Glutamatergic neuron (in vitro differentiated cells): ENCODE data around the gene STUM. TPM values are rescaled to one million over a fixed set of nuclear protein-coding genes. Genes with fewer than 3 reads are reported as not detected.

Source experiments
- DNase-seq: peaks from one replicate; pipeline ENCODE4 v3.0.0; 2022
- H3K27ac Mint-ChIP-seq: one replicate; pipeline ENCODE4 v1.8.0; 2020; ENCODE audit warnings: mild to moderate bottlenecking, mixed read lengths, inconsistent platforms; ENCODE audit not compliant: unreplicated experiment
- H3K27me3 Mint-ChIP-seq: one replicate; pipeline ENCODE4 v1.8.0; 2020; ENCODE audit warnings: mild to moderate bottlenecking, moderate library complexity, mixed read lengths, inconsistent platforms; ENCODE audit not compliant: unreplicated experiment
- H3K36me3 Mint-ChIP-seq: one replicate; pipeline ENCODE4 v1.8.0; 2020; ENCODE audit warnings: mild to moderate bottlenecking, mixed read lengths, inconsistent platforms; ENCODE audit not compliant: unreplicated experiment
- H3K4me1 Mint-ChIP-seq: one replicate; pipeline ENCODE4 v1.8.0; 2020; ENCODE audit warnings: mild to moderate bottlenecking, low read depth, mixed read lengths, inconsistent platforms; ENCODE audit not compliant: unreplicated experiment
- H3K4me3 Mint-ChIP-seq: one replicate; pipeline ENCODE4 v1.8.0; 2020; ENCODE audit warnings: mild to moderate bottlenecking, mixed read lengths, inconsistent platforms; ENCODE audit not compliant: unreplicated experiment
- H3K9me3 Mint-ChIP-seq: one replicate; pipeline ENCODE4 v1.8.0; 2020; ENCODE audit warnings: mild to moderate bottlenecking, moderate library complexity, mixed read lengths, inconsistent platforms; ENCODE audit not compliant: unreplicated experiment
- total RNA-seq: library from RNA; stranded (reverse); fragmentation: NEBNext Ultra II Directional; extraction: Animal tissue kit (Norgen Biotek cat#: 25700); gene quantifications from one replicate; pipeline ENCODE4 v1.2.1, GENCODE V29; 2021; ENCODE audit not compliant: unreplicated experiment
- TF ChIP-seq, protein P1 (sequence below): fragments of 200-600 bp; sonication (generic); IDR thresholded peaks from one replicate; pipeline ENCODE4 v1.5.0; 2021; ENCODE audit not compliant: partially characterized antibody, unreplicated experiment

STUM gene
- total RNA-seq, 1 donor from 2014 or later, result 11.0 TPM

DNA sequence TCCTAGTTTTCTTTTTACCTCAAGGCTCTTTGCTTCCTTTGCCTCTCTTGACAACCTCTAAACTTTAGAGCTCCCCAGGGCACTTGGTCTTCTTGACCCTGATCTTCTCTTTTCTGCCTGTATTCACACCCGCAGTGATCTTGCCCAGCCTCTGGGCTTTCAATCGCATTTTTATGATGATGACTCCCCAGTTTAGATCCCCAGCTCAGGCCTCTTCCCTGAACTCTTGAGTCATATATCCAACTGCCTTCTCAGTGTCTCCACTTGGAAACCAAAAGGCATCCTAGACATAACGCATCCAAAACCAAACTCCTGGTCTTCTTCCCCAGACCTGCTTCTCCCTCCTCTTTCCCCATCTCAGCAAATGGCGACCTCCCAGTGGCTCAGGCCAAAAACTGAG lies 6.5 kb downstream of the STUM start:
- Mint-ChIP-seq H3K36me3 (no peaks in the 10 kb centered on the region), H3K27ac (no peak overlapping the region), H3K4me3 (no peak overlapping the region), H3K4me1 (peaks cover 14% of the 10 kb centered on the region), H3K27me3 (peaks cover 8% of the 10 kb centered on the region), H3K9me3 (no peaks in the 10 kb centered on the region)
- TF ChIP-seq, protein P1, sequence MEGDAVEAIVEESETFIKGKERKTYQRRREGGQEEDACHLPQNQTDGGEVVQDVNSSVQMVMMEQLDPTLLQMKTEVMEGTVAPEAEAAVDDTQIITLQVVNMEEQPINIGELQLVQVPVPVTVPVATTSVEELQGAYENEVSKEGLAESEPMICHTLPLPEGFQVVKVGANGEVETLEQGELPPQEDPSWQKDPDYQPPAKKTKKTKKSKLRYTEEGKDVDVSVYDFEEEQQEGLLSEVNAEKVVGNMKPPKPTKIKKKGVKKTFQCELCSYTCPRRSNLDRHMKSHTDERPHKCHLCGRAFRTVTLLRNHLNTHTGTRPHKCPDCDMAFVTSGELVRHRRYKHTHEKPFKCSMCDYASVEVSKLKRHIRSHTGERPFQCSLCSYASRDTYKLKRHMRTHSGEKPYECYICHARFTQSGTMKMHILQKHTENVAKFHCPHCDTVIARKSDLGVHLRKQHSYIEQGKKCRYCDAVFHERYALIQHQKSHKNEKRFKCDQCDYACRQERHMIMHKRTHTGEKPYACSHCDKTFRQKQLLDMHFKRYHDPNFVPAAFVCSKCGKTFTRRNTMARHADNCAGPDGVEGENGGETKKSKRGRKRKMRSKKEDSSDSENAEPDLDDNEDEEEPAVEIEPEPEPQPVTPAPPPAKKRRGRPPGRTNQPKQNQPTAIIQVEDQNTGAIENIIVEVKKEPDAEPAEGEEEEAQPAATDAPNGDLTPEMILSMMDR, result no peak
- DNase-seq, result no peak

DNA sequence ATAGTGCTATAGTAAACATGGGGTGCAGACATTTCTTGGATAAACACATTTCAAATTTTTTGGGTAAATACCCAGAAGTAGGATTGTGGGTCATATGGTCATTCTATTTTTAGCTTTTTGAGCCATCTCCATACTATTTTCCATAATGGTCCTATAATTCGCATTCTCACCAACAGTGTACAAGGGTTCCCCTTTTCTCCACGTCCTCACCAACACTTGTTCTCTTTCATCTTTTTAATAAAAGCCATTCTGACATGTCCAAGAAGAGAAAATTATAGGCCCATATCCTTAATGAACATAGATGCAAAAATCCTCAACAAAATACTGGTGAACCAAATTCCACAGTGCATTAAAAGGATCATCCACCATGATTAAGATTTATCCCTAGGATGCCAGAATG lies 8.9 kb downstream of the STUM start:
- H3K27ac Mint-ChIP-seq, result no peak overlapping the region
- TF ChIP-seq, protein P1, result no peak
- H3K4me1 Mint-ChIP-seq, result peaks cover 18% of the 10 kb centered on the region
- H3K36me3 Mint-ChIP-seq, result no peaks in the 10 kb centered on the region
- H3K4me3 Mint-ChIP-seq, result no peak overlapping the region
- no peak for DNase-seq
- H3K9me3 Mint-ChIP-seq, result peaks cover 3% of the 10 kb centered on the region
- H3K27me3 Mint-ChIP-seq, result no peaks in the 10 kb centered on the region

DNA sequence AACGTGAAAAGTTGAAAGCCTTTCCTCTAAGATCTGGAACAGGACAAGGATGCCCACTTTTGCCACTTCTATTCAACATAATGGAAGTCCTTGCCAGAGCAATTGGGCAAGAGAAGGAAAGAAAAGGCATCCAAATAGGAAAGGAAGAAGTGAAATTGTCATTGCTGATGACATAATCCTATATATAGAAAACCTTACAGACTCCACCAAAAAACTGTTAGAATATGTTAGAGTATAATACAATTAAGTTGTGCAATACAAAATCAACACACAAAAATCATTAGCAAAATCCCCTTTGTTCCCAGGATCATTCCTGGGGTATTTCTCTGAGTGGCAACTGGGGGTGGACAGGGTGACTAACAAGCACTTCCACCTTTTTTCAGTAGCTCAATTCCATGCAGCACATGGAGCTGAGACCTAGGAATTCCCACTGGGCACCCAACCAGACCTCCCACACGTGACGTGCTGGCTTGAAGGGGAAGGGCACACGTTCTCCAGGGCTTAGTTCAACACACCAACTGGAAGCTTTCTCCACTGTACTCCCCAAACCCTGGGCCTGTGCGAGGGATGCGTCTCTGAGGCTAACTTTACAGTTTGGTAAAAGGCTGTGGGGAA lies 9.6 kb downstream of the STUM start:
- Mint-ChIP-seq H3K9me3 (peaks cover 3% of the 10 kb centered on the region), H3K4me1 (peaks cover 18% of the 10 kb centered on the region), H3K27me3 (no peaks in the 10 kb centered on the region), H3K4me3 (no peak overlapping the region), H3K27ac (no peak overlapping the region), H3K36me3 (no peaks in the 10 kb centered on the region)
- DNase-seq, result no peak
- TF ChIP-seq, protein P1, result no peak

DNA sequence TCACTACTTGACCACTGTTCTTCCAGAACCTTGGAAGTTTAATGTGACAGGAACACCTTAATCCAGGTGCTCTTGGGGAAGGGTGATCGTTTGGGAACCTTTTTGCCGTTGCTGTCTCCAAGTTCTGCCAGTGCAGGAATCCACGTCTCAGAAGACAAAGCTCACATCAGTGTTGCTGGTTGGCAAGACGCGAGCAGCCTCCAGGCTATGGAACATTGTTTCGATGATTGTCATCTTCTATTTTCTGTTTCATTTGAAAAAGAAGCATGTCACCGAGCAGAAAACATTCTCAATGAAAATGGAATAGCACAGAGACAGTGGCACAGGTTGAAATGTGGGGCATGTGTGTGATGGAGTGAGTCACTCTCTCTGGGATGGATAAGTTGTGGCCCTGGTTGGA lies 11.7 kb downstream of the STUM start:
- Mint-ChIP-seq H3K4me1 (peaks cover 12% of the 10 kb centered on the region), H3K36me3 (no peaks in the 10 kb centered on the region), H3K4me3 (no peak overlapping the region), H3K9me3 (peaks cover 3% of the 10 kb centered on the region), H3K27me3 (peaks cover 3% of the 10 kb centered on the region), H3K27ac (no peak overlapping the region)
- no peak for DNase-seq
- TF ChIP-seq, protein P1, result no peak

DNA sequence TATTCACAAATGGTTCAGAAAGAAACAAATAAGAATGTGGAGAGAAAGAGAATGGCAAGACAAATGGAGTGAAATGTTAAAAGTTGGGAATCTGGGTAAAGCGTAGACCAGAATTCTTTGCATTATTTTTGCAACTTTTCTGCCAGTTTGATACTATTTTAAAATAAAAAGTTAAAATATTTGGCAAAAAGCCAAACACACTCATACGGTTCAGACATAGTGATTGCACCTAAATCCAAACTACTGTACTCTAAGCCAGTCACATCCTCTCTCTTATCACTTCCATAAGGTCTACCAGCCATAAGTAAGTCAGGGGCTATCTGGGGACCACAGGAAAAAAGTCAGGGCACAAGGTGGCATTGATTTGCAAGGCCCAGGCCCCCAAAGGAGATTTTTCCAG lies 14.4 kb downstream of the STUM start:
- Mint-ChIP-seq H3K27ac (no peak overlapping the region), H3K4me3 (no peak overlapping the region), H3K9me3 (peaks cover 3% of the 10 kb centered on the region), H3K27me3 (peaks cover 8% of the 10 kb centered on the region), H3K4me1 (peaks cover 12% of the 10 kb centered on the region), H3K36me3 (no peaks in the 10 kb centered on the region)
- TF ChIP-seq, protein P1, result no peak
- no peak for DNase-seq
